NCI-H510A treated with DMSO at 0.1 percent for 48 hours (cell line): ENCODE results near the gene MACROD2.
"Not testable (repeated sequence)": the region's sequence is repeated elsewhere in the genome, so short reads cannot be mapped to it uniquely, and the experiment has no call there.

ENCODE experiments used
- DNase-seq: peaks from one replicate; lab custom pipeline; 2025; lab: John Stamatoyannopoulos, UW

Gene MACROD2

DNA sequence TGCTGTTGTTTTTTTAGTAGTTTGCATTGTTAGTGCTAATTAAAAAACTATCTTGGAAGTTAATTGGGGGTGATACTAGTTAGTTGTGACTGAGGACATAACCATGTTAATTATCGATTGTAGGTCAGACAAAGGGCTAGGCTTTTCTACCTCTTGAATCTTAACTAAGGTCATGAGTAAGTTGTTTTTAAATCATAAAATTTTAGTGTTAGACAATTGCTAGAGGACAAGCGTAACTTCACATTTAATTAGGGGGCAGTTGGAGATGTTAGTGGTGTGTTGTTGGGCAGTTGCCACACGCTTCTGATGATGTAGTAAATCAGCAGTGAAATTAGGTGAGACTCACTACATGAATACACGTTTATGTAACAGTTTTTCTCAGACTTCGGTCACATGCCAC, 961.2 kb downstream of the MACROD2 start:
- DNase-seq = no peak

- no peak for DNase-seq
Measured at GRCh38 chr20:14957402-14957801, 962.1 kb downstream of the MACROD2 start.

DNA sequence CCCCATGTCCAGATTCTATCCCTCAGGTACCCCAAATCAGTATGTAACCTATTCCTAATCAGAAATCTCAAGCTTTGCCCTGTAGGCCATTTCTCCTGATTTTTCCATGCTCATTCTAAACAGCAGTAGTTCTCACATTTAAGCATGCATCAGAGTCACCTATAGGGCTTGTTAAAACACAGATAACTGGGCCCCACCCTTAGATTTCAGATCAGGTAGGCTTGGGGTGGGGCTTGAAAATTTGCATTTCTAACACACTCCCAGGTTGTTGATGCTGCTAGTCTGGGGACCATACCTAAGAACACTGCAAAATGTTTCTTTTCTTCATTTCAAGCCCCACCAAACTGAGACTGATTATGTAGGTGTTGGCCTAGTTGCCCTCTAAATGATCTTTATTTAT, 963.3 kb downstream of the MACROD2 start:
- no peak for DNase-seq

GRCh38 chr20:14959506-14960475, 964.5 kb downstream of the MACROD2 start:
- DNase-seq = no peak

- no peak for DNase-seq
Measured at GRCh38 chr20:14960831-14961230, 965.5 kb downstream of the MACROD2 start.

- DNase-seq = no peak
Measured at GRCh38 chr20:14963262-14963663, 967.9 kb downstream of the MACROD2 start.

DNA sequence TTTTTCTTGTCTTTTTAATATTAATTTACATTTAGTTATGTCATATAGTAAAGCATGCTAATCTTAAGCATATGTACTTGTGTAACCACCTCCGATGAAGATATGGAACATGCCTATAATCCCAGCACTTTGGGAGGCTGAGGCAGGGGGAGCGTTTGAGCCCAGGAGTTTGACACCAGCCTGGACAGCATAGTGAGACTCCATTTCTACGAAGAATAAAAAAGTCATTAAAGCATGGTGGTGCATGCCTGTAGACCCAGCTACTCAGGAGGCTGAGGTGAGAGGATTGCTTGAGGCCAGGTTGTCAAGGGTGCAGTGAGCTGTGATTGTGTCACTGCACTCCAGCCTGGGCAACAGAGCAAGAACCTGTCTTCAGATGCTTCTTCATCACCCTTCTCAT, 970.9 kb downstream of the MACROD2 start:
- DNase-seq = no peak

DNA sequence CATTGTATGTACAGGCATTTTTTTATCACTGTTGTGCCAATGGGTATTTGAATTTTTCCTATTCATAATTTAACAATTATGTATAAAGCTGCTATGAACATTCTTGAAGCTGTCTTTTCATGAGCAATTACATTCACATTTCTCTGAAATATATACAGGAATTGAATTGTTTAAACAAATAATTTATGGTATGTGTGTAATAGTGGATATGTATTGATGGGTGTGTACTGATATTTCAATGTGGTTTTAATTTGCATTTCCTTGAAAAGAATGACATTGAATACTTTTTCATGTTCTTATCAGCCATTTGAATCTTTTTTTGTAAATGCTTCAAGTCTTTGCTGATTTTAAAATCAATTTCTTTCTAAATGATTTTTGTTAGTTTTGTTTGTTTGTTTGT, 971.5 kb downstream of the MACROD2 start:
- DNase-seq = no peak

DNA sequence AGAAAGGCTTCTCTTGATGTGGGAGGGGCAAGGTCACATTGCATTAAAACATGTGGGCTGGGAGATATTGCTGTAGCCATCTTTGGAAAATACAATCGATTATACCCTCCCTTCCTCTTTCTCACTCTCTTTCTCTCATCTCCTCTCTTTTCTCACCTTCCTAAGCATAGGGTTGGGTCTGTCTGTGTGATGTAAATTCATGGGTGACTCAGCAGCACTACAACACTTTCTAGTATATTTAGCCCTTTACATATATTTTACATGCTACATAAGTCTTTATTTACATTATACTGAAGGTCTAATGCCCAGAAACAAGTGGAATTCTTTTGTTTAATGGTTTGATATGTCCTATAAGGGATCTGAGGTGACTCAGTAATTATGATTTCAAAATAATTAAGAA, 976.9 kb downstream of the MACROD2 start:
- DNase-seq = no peak

- no peak for DNase-seq
Measured at GRCh38 chr20:14972690-14973089, 977.4 kb downstream of the MACROD2 start.

DNA sequence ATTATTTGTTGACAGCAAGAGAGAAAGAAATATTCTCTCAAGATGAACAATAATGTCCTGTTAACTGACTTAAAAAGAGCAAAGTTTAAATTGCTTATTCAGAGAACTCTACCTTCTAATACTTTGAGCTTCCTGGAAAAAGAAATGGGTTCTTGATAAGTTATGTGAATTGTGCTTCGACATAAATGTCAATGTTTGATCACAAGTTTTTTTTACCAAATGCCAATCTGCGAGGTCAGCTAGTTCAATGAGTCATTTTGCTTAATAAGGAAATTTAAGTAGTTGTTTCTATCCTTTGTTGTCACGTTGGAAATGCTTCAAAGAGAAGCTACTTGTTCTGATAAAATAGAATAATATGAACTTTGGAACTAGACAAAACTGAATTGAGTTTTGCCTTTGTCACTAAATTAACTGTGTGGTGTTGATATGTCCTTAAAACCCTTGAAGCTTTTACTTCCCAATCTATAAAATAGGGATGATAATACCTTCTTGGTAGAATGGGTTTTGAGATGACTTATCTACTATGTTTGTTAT, 984.2 kb downstream of the MACROD2 start:
- no peak for DNase-seq

- not testable (repeated sequence) for DNase-seq
Measured at GRCh38 chr20:14981486-14981885, 986.2 kb downstream of the MACROD2 start.

DNA sequence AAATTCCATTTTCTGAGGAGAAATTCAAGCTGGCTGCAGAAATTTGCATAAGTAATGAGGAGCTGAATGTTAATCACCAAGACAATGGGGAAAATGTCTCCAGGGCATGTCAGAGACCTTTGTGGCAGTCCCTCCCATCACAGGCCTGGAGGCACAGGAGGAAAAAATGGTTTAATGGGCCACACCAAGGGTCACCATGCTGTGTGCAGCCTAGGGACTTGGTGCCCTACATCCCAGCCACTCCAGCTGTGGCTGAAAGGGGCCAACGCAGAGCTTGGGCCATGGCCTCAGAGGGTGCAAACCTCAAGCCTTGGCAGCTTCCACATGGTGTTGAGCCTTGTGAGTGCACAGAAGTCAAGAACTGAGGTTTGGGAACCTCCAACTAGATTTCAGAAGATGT, 987.0 kb downstream of the MACROD2 start:
- DNase-seq = not testable (repeated sequence)

DNA sequence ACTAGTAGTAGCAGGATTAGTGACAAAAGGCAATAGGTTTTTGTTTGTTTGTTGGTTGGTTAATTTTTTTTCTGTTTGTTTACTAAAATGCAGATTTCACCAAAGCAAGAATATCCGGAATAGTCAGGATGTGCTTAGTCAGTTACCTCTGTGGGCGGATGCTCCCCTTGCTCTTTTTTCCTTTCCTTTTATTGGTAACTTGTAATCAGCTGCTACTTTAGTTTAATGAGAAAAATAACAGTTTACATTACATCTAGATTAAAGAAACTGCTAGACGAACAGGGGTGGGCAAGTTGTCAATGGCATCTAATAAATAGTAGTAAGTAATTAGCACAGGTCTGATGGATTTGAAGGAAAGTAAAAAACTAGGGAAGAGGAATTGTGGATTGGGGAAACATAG, 989.0 kb downstream of the MACROD2 start:
- DNase-seq = no peak

DNA sequence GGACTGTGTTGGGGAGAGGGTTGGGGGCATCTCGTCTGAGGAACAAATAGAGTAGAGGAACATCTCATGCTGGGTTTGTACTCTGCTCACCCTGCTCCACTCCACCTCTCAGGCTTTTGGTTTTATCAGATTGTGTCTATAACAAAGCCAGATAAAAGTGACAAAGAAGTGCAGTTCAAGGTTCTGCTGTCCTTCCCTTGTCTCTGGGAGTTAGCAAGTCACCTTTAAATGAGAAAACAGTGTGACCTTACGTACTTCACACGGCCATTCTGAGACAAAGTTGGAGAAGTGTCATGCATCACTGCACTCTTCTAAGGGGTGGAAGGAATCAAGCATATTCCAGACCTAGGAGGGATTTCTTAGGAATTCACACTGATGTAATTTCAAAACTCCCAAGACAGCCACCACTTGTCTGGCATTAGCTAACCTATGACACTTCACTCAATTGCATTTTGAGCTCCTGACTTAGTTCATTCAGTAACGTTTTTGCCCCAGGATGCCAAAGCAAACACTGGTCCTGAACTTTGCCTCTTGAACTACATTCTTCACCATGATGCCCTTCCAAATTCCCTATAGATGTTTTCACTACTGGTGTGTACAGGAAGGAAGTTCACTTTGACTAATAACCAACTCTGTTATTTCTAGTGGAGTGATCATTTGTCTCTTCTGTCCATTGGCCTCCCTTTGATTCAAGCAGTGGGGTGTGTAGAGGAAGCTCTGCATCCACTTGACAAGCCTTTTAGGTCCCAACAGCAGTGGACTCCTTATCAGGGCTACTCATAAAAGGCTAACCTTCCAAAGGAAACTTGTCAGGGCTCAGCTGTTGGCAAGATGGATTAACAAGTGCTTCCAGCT, 989.7 kb downstream of the MACROD2 start:
- DNase-seq = no peak

GRCh38 chr20:14986026-14986655, 990.8 kb downstream of the MACROD2 start:
- no peak for DNase-seq

DNA sequence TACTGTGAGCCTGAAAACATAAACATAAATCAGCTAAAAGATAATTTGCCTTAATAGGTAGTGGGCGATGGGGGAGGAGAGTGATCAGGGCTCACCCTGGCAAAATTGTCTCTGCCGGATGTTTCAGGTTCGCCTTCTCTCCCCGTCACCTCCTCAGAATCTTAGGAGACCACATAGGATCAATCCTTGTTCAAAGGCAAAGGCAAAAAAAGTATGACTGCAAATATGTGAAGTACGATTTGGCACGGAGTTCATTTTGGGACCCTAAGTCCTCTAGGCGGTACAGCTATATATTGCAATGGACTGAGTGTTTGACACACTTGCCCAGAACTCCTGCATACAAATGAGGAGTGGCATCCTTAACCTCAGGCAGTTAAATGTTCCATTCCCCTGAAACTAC, 991.3 kb downstream of the MACROD2 start:
- DNase-seq = no peak

DNA sequence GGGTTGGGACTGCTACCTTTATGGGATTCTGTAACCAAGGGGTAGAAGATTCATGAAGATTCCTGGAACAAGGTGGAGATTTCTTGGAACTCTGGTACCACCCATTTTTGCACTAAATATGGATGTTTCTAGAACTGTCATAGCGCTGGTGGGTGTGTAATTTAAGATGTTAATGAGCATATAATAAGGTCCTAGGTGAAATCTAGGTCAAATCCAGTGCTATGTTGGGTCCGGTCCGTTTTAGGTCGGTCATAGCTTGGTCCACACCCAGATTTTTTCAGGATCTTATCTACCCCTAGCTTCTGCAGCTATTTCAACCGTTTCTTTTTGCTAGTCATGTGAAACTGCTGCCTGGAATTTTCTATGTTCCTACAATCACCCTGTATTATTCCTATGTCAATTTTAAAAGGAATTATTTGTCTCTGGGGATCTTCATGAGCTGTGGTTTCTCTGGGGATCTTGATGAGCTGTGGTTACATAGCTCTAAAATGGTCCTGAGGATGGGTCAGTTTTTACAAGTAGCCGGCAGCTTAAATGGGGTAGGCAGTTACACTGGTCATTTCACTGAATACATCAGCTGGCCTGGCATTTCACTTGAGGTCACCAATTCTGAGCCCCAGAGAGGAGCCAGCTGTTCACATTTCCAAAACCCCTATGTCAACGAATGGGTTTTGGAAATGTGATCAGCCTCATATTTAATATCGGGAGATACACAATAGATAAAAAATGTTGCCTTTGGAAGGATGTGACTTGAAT, 994.4 kb downstream of the MACROD2 start:
- DNase-seq = no peak

- DNase-seq = no peak
Measured at GRCh38 chr20:14991023-14991422, 995.7 kb downstream of the MACROD2 start.

DNA sequence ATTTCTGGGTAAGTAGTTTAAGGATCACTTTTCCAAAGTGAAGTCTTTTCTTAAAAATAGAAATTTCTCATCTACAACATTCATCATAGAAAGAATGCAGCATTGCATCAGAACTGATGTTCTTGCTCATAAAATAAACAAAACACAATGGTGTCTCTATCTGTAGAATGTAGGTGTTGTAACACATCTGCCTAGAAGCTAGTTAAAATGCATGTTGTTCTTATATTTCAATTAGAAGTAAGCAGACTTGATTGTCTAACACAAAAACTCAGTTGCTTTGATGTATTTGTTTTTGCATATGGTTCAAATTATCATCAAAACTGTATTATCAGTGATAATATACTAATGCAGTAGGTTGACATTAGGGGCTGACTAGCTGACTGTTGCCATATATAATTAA, 996.8 kb downstream of the MACROD2 start:
- no peak for DNase-seq

GRCh38 chr20:14992961-14993360, 997.6 kb downstream of the MACROD2 start:
- no peak for DNase-seq
